GM23338 (cell line): ENCODE data around the gene PLCG2. TPM values are rescaled to one million over a fixed set of nuclear protein-coding genes. Genes with fewer than 3 reads are reported as not detected.

Experiments used
- ATAC-seq: fragments of 200-7000 bp; cut with Tn5 transposase; 3 replicates; pipeline ENCODE4 v1.9.1; 2020
- DNase-seq: peaks from one replicate; pipeline ENCODE4 v3.0.0-alpha.2; 2015; ENCODE audit warnings: low spot score
- H2AFZ ChIP-seq: fragments of 200-600 bp; sonication (generic); 2 replicates; pipeline ENCODE4 v1.8.0; 2016; ENCODE audit warnings: antibody characterized with exemption, mild to moderate bottlenecking, moderate library complexity
- H3F3A ChIP-seq: fragments of 200-600 bp; sonication (generic); replicated peaks from 2 replicates; pipeline ENCODE4 v1.8.0; 2017; ENCODE audit warnings: antibody characterized with exemption, mixed run types, low read depth
- H3K27ac ChIP-seq: fragments of 200-600 bp; sonication (generic); 2 replicates; pipeline ENCODE4 v1.6.1; 2016; ENCODE audit warnings: low read depth
- H3K27me3 ChIP-seq: fragments of 200-600 bp; sonication (generic); 2 replicates; pipeline ENCODE4 v1.8.0; 2016; ENCODE audit warnings: mild to moderate bottlenecking, mixed run types, moderate library complexity; ENCODE audit not compliant: insufficient read depth
- H3K36me3 ChIP-seq: fragments of 200-600 bp; sonication (generic); 2 replicates; pipeline ENCODE4 v1.8.0; 2016; ENCODE audit warnings: mild to moderate bottlenecking; ENCODE audit not compliant: insufficient read depth
- H3K4me1 ChIP-seq: fragments of 200-600 bp; sonication (generic); 2 replicates; pipeline ENCODE4 v1.8.0; 2016; ENCODE audit warnings: mild to moderate bottlenecking, moderate library complexity; ENCODE audit not compliant: insufficient read depth
- H3K4me2 ChIP-seq: fragments of 200-600 bp; sonication (generic); 2 replicates; pipeline ENCODE4 v1.7.1; 2017; ENCODE audit warnings: mixed run types
- H3K4me3 ChIP-seq: fragments of 200-600 bp; sonication (generic); 2 replicates; pipeline ENCODE4 v1.6.1; 2016; ENCODE audit warnings: mixed run types
- H3K79me2 ChIP-seq: fragments of 200-600 bp; sonication (generic); replicated peaks from 2 replicates; pipeline ENCODE4 v1.8.0; 2017; ENCODE audit warnings: mild to moderate bottlenecking; ENCODE audit not compliant: insufficient read depth
- H3K9me2 ChIP-seq: fragments of 200-600 bp; sonication (generic); 2 replicates; pipeline ENCODE4 v1.8.0; 2017; ENCODE audit not compliant: insufficient read depth
- H4K20me1 ChIP-seq: fragments of 200-600 bp; sonication (generic); replicated peaks from 2 replicates; pipeline ENCODE4 v1.8.0; 2017; ENCODE audit warnings: mild to moderate bottlenecking; ENCODE audit not compliant: insufficient read depth
- H3K27ac Mint-ChIP-seq: 2 replicates; pipeline ENCODE4 v1.8.0; 2020; ENCODE audit warnings: inconsistent platforms, mild to moderate bottlenecking, moderate library complexity, mixed read lengths
- H3K27me3 Mint-ChIP-seq: 3 replicates; pipeline ENCODE4 v1.8.0; 2022; ENCODE audit warnings: low read depth, mild to moderate bottlenecking, moderate library complexity, mixed read lengths, inconsistent platforms; ENCODE audit not compliant: insufficient read depth, poor library complexity
- H3K36me3 Mint-ChIP-seq: 3 replicates; pipeline ENCODE4 v1.8.0; 2021; ENCODE audit warnings: low read depth, mild to moderate bottlenecking, inconsistent platforms, moderate library complexity, mixed read lengths
- H3K4me1 Mint-ChIP-seq: 3 replicates; pipeline ENCODE4 v1.8.0; 2020; ENCODE audit warnings: mild to moderate bottlenecking, inconsistent platforms, mixed read lengths
- H3K4me3 Mint-ChIP-seq: 3 replicates; pipeline ENCODE4 v1.8.0; 2021; ENCODE audit warnings: moderate library complexity, mild to moderate bottlenecking, inconsistent platforms, mixed read lengths
- H3K9me3 Mint-ChIP-seq: 3 replicates; pipeline ENCODE4 v1.8.0; 2020; ENCODE audit warnings: moderate library complexity, mild to moderate bottlenecking, inconsistent platforms, mixed read lengths
- CREB1 ChIP-seq: fragments of 250-450 bp; sonication (Bioruptor Pico); IDR thresholded peaks from 2 replicates; pipeline ENCODE4 v1.5.0; 2020; ENCODE audit warnings: low read depth, mild to moderate bottlenecking, moderate library complexity
- EZH2phosphoT487 ChIP-seq: fragments of 200-600 bp; sonication (generic); IDR thresholded peaks from one replicate; pipeline ENCODE4 v1.8.1; 2018; ENCODE audit warnings: antibody characterized with exemption; ENCODE audit not compliant: unreplicated experiment
- JUNB ChIP-seq: IDR thresholded peaks from one replicate; pipeline ENCODE4 v1.6.1; 2016; ENCODE audit warnings: antibody characterized with exemption; ENCODE audit not compliant: unreplicated experiment
- NANOG ChIP-seq: IDR thresholded peaks from 2 replicates; pipeline ENCODE4 v1.6.1; 2016; ENCODE audit warnings: antibody characterized with exemption, borderline replicate concordance
- ZNF331 ChIP-seq: fragments of 250-450 bp; sonication (Bioruptor Pico); IDR thresholded peaks from 2 replicates; pipeline ENCODE4 v1.5.0; 2020; ENCODE audit warnings: low read depth, mild to moderate bottlenecking, moderate library complexity
- polyA plus RNA-seq: library from polyadenylated mRNA; unstranded; fragments of >200 nt; fragmentation: Nextera tagmentation; extraction: Ambion mirVana; gene quantifications from 2 replicates; pipeline ENCODE4 v1.2.1, GENCODE V29; 2016
- total RNA-seq: library from RNA; depleted of rRNA; stranded (reverse); fragments of >200 nt; shearing (Covaris generic); gene quantifications from 2 replicates; pipeline ENCODE4 v1.2.3, GENCODE V29; 2014
- TF ChIP-seq, protein P1 (sequence below), 2 experiments: fragments of 200-600 bp in 1 of 2; sonication (generic) in 1 of 2; conservative IDR thresholded peaks; 2 replicates each; pipeline versions ENCODE4 v1.5.1 to v1.6.1; 2016 to 2017; ENCODE audit warnings: antibody characterized with exemption in 2 of 2, low read depth in 2 of 2, mild to moderate bottlenecking in 2 of 2, moderate library complexity in 1 of 2
- TF ChIP-seq, protein P2 (sequence below): IDR thresholded peaks from one replicate; pipeline ENCODE4 v1.6.1; 2018; ENCODE audit warnings: antibody characterized with exemption; ENCODE audit not compliant: unreplicated experiment
- TF ChIP-seq, protein P3 (sequence below): fragments of 250-450 bp; sonication (Bioruptor Pico); IDR thresholded peaks from 2 replicates; pipeline ENCODE4 v1.5.0; 2020; ENCODE audit warnings: mild to moderate bottlenecking, moderate library complexity
- TF ChIP-seq, protein P4 (sequence below): IDR thresholded peaks from 2 replicates; pipeline ENCODE4 v1.6.1; 2016; ENCODE audit warnings: antibody characterized with exemption

Gene PLCG2
- total and polyA plus RNA-seq, 2 experiments from 2014 or later, result 2.4 to 5.9 TPM

DNA sequence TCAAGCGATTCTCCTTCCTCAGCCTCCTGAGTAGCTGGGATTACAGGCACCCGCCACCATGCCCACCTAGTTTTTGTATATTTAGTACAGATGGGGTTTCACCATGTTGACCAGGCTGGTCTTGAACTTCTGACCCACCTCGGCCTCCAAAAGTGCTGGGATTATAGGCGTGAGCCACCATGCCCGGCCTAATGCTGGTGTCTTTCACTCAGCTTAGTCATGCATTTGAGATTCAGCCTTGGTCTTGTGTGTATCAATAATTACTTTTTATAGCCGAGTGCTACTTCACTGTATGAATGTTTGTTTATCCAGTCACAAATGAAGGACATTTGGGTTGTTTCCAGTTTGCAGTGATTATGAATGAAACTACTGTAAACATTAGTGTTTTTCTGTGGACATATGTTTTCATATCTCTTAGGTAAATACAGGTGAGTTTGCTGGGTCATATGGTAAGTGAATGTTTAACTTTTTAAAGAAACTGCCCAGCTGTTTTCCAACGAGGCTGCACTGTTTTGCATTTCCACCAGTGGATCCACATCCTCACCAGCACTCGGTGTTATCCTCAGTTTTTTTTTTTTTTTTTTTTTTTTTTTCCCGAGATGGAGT lies 11.0 kb upstream of the PLCG2 start:
- Mint-ChIP-seq H3K4me3 (no peak overlapping the region), H3K4me1 (peaks cover 7% of the 10 kb centered on the region; the same call in 2 of the 3 replicates), H3K27ac (no peak overlapping the region), H3K27me3 (peaks cover 9% of the 10 kb centered on the region), H3K36me3 (no peaks in the 10 kb centered on the region), H3K9me3 (no peaks in the 10 kb centered on the region)
- Histone ChIP-seq H2AFZ (no peak overlapping the region), H3F3A (no peaks in the 10 kb centered on the region), H3K4me1 (no peaks in the 10 kb centered on the region), H3K4me2 (no peak overlapping the region), H3K27me3 (no peaks in the 10 kb centered on the region), H3K79me2 (no peaks in the 10 kb centered on the region), H3K27ac (no peak overlapping the region), H4K20me1 (no peaks in the 10 kb centered on the region), H3K9me2 (no peaks in the 10 kb centered on the region), H3K36me3 (no peaks in the 10 kb centered on the region), H3K4me3 (no peak overlapping the region)
- no peak for TF ChIP-seq ZNF331 (CRISPR knock-in tag)
- DNase-seq (no peak), ATAC-seq (no peak)

DNA sequence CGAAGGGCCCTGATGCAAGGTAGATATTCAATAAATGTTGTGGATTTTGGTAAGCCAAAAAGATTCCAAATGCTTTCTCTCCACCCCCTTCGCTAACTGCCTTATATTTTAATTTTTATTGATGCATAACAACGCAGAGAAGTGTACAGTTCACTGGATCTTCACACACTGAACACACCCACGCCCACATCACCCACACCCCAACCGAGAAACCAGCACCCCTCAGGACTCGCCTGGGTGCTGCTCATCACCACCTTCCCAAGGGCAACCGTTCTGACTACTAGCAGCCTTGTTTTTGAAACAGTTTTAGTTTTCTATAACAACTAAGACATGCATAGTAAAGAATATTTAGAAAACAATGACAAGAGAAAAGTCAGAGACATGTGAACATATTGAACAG lies 9.1 kb upstream of the PLCG2 start:
- Histone ChIP-seq H3K79me2 (no peaks in the 10 kb centered on the region), H3F3A (no peaks in the 10 kb centered on the region), H3K4me3 (no peak overlapping the region), H3K27me3 (no peaks in the 10 kb centered on the region), H2AFZ (no peak overlapping the region), H3K27ac (no peak overlapping the region), H3K36me3 (no peaks in the 10 kb centered on the region), H3K4me1 (no peaks in the 10 kb centered on the region), H4K20me1 (no peaks in the 10 kb centered on the region), H3K9me2 (no peaks in the 10 kb centered on the region), H3K4me2 (no peak overlapping the region)
- DNase-seq (no peak), ATAC-seq (no peak)
- no peak overlapping the region for H3K4me3 Mint-ChIP-seq
- H3K27me3 Mint-ChIP-seq, result peaks cover 7% of the 10 kb centered on the region
- H3K36me3 Mint-ChIP-seq, result no peaks in the 10 kb centered on the region
- peaks cover 7% of the 10 kb centered on the region; the same call in 2 of the 3 replicates for H3K4me1 Mint-ChIP-seq
- H3K27ac Mint-ChIP-seq, result no peak overlapping the region
- H3K9me3 Mint-ChIP-seq, result no peaks in the 10 kb centered on the region
- TF ChIP-seq NANOG, result no peak
- no peak for TF ChIP-seq JUNB
- TF ChIP-seq CREB1 (CRISPR knock-in tag), result no peak
- no peak for TF ChIP-seq ZNF331 (CRISPR knock-in tag)
- TF ChIP-seq, protein P1, sequence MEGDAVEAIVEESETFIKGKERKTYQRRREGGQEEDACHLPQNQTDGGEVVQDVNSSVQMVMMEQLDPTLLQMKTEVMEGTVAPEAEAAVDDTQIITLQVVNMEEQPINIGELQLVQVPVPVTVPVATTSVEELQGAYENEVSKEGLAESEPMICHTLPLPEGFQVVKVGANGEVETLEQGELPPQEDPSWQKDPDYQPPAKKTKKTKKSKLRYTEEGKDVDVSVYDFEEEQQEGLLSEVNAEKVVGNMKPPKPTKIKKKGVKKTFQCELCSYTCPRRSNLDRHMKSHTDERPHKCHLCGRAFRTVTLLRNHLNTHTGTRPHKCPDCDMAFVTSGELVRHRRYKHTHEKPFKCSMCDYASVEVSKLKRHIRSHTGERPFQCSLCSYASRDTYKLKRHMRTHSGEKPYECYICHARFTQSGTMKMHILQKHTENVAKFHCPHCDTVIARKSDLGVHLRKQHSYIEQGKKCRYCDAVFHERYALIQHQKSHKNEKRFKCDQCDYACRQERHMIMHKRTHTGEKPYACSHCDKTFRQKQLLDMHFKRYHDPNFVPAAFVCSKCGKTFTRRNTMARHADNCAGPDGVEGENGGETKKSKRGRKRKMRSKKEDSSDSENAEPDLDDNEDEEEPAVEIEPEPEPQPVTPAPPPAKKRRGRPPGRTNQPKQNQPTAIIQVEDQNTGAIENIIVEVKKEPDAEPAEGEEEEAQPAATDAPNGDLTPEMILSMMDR (conservative IDR thresholded peaks at IDR 0.05; ENCODE audit: low read depth in 2 of 2), result no peak
- TF ChIP-seq, protein P2, sequence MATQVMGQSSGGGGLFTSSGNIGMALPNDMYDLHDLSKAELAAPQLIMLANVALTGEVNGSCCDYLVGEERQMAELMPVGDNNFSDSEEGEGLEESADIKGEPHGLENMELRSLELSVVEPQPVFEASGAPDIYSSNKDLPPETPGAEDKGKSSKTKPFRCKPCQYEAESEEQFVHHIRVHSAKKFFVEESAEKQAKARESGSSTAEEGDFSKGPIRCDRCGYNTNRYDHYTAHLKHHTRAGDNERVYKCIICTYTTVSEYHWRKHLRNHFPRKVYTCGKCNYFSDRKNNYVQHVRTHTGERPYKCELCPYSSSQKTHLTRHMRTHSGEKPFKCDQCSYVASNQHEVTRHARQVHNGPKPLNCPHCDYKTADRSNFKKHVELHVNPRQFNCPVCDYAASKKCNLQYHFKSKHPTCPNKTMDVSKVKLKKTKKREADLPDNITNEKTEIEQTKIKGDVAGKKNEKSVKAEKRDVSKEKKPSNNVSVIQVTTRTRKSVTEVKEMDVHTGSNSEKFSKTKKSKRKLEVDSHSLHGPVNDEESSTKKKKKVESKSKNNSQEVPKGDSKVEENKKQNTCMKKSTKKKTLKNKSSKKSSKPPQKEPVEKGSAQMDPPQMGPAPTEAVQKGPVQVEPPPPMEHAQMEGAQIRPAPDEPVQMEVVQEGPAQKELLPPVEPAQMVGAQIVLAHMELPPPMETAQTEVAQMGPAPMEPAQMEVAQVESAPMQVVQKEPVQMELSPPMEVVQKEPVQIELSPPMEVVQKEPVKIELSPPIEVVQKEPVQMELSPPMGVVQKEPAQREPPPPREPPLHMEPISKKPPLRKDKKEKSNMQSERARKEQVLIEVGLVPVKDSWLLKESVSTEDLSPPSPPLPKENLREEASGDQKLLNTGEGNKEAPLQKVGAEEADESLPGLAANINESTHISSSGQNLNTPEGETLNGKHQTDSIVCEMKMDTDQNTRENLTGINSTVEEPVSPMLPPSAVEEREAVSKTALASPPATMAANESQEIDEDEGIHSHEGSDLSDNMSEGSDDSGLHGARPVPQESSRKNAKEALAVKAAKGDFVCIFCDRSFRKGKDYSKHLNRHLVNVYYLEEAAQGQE, result no peak
- TF ChIP-seq, protein P3, sequence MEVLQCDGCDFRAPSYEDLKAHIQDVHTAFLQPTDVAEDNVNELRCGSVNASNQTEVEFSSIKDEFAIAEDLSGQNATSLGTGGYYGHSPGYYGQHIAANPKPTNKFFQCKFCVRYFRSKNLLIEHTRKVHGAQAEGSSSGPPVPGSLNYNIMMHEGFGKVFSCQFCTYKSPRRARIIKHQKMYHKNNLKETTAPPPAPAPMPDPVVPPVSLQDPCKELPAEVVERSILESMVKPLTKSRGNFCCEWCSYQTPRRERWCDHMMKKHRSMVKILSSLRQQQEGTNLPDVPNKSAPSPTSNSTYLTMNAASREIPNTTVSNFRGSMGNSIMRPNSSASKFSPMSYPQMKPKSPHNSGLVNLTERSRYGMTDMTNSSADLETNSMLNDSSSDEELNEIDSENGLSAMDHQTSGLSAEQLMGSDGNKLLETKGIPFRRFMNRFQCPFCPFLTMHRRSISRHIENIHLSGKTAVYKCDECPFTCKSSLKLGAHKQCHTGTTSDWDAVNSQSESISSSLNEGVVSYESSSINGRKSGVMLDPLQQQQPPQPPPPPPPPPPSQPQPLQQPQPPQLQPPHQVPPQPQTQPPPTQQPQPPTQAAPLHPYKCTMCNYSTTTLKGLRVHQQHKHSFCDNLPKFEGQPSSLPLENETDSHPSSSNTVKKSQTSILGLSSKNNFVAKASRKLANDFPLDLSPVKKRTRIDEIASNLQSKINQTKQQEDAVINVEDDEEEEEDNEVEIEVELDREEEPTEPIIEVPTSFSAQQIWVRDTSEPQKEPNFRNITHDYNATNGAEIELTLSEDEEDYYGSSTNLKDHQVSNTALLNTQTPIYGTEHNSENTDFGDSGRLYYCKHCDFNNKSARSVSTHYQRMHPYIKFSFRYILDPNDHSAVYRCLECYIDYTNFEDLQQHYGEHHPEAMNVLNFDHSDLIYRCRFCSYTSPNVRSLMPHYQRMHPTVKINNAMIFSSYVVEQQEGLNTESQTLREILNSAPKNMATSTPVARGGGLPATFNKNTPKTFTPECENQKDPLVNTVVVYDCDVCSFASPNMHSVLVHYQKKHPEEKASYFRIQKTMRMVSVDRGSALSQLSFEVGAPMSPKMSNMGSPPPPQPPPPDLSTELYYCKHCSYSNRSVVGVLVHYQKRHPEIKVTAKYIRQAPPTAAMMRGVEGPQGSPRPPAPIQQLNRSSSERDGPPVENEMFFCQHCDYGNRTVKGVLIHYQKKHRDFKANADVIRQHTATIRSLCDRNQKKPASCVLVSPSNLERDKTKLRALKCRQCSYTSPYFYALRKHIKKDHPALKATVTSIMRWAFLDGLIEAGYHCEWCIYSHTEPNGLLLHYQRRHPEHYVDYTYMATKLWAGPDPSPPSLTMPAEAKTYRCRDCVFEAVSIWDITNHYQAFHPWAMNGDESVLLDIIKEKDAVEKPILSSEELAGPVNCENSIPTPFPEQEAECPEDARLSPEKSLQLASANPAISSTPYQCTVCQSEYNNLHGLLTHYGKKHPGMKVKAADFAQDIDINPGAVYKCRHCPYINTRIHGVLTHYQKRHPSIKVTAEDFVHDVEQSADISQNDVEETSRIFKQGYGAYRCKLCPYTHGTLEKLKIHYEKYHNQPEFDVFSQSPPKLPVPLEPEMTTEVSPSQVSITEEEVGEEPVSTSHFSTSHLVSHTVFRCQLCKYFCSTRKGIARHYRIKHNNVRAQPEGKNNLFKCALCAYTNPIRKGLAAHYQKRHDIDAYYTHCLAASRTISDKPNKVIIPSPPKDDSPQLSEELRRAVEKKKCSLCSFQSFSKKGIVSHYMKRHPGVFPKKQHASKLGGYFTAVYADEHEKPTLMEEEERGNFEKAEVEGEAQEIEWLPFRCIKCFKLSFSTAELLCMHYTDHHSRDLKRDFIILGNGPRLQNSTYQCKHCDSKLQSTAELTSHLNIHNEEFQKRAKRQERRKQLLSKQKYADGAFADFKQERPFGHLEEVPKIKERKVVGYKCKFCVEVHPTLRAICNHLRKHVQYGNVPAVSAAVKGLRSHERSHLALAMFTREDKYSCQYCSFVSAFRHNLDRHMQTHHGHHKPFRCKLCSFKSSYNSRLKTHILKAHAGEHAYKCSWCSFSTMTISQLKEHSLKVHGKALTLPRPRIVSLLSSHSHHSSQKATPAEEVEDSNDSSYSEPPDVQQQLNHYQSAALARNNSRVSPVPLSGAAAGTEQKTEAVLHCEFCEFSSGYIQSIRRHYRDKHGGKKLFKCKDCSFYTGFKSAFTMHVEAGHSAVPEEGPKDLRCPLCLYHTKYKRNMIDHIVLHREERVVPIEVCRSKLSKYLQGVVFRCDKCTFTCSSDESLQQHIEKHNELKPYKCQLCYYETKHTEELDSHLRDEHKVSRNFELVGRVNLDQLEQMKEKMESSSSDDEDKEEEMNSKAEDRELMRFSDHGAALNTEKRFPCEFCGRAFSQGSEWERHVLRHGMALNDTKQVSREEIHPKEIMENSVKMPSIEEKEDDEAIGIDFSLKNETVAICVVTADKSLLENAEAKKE, result no peak
- TF ChIP-seq, protein P4, sequence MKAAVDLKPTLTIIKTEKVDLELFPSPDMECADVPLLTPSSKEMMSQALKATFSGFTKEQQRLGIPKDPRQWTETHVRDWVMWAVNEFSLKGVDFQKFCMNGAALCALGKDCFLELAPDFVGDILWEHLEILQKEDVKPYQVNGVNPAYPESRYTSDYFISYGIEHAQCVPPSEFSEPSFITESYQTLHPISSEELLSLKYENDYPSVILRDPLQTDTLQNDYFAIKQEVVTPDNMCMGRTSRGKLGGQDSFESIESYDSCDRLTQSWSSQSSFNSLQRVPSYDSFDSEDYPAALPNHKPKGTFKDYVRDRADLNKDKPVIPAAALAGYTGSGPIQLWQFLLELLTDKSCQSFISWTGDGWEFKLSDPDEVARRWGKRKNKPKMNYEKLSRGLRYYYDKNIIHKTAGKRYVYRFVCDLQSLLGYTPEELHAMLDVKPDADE, result no peak
- no peak for TF ChIP-seq EZH2phosphoT487
